ENCODE data around the gene ABCF3. TPM values are rescaled to one million over a fixed set of nuclear protein-coding genes. Genes with fewer than 3 reads are reported as not detected.

Gene ABCF3
- total and polyA plus RNA-seq, 2 of the 13 experiments (the other 11 are each of a cell fraction or from before 2014, with no cell fraction given) = 38.8 to 46.5 TPM

DNA sequence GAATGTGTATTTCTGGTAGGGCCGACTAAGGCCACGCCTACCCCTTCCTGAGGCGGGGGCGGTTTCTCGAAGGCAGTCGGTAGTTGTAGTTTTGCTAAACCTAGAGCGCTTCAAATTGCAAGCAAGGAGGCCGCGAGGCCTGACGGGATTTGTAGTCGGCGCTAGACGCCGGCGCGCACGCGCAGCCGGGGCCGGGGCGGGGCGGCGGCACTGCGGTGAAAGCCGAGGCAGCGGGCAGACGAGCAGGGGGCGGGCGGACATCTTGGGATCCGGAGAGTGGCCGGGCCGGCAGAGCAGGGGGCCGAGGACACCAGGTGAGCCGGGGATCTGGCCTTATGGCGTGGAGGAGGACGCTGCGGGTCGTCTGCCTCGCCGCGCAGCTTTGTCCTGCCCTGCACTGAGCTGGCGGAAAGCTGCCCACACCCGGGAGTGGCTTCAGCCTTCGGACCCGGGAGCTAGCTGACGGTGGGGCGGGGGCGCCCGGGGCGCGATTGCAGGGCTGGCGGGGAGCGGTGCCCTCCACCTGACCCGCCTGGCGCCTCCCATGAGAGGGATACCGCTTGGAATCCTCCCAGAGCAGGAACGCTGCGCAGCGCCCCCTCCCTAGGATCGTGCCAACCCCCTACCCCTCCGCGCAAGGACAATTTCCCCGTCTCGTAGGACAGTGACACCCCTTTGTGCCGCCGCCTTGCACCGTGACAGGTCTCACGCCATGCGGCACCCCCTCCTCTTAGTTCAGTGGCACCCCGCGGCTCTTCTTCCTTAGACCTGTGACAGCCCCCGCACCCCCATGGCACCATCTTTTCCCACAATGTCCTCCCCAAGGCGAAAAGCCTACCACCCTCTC lies 11.1 kb upstream of the ABCF3 start, which contains the start of gene AP2M1 (continued):
- TF ChIP-seq ZNF772 (CRISPR knock-in tag; IDR thresholded peaks at IDR 0.05) (no peak; the same call in none of the 2 replicates), ZNF503 (CRISPR knock-in tag; IDR thresholded peaks at IDR 0.05) (no peak; the same call in 1 of the 2 replicates), ZNF589 (CRISPR knock-in tag; conservative IDR thresholded peaks at IDR 0.05) (no peak), KAT7 (CRISPR knock-in tag; IDR thresholded peaks at IDR 0.05; ENCODE audit: borderline replicate concordance) (peak; percentile 93), NFAT5 (CRISPR knock-in tag; IDR thresholded peaks at IDR 0.05) (no peak), ATF1 (CRISPR knock-in tag; IDR thresholded peaks at IDR 0.05) (no peak), SYNCRIP (IDR thresholded peaks at IDR 0.05; ENCODE audit: insufficient read depth, low read depth, low read length) (no peak), KDM1A (CRISPR knock-in tag; IDR thresholded peaks at IDR 0.05) (no peak), ZNF547 (CRISPR knock-in tag; IDR thresholded peaks at IDR 0.05) (peak; percentile 29; the same call in 1 of the 2 replicates), ERF (CRISPR knock-in tag; IDR thresholded peaks at IDR 0.05) (0 out of 2 replicates have a peak, but pooled peaks have one; percentile 21), HMGXB4 (CRISPR knock-in tag; IDR thresholded peaks at IDR 0.05; ENCODE audit: borderline replicate concordance in 1 of 2, low read depth in 1 of 2) (peak; percentile 56 to 77; a peak in 3 of 4 replicates), TGIF2 (CRISPR knock-in tag; IDR thresholded peaks at IDR 0.05) (no peak; the same call in 1 of the 2 replicates)
- TF ChIP-seq, protein P1, sequence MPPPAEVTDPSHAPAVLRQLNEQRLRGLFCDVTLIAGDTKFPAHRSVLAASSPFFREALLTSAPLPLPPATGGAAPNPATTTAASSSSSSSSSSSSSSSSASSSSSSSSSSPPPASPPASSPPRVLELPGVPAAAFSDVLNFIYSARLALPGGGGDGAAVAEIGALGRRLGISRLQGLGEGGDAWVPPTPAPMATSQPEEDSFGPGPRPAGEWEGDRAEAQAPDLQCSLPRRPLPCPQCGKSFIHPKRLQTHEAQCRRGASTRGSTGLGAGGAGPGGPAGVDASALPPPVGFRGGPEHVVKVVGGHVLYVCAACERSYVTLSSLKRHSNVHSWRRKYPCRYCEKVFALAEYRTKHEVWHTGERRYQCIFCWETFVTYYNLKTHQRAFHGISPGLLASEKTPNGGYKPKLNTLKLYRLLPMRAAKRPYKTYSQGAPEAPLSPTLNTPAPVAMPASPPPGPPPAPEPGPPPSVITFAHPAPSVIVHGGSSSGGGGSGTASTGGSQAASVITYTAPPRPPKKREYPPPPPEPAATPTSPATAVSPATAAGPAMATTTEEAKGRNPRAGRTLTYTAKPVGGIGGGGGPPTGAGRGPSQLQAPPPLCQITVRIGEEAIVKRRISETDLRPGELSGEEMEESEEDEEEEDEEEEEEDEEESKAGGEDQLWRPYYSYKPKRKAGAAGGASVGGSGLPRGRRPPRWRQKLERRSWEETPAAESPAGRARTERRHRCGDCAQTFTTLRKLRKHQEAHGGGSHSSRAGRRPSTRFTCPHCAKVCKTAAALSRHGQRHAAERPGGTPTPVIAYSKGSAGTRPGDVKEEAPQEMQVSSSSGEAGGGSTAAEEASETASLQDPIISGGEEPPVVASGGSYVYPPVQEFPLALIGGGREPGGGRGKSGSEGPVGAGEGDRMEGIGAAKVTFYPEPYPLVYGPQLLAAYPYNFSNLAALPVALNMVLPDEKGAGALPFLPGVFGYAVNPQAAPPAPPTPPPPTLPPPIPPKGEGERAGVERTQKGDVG (CRISPR knock-in tag; IDR thresholded peaks at IDR 0.05; ENCODE audit: borderline replicate concordance) = no peak
- TF ChIP-seq, protein P2, sequence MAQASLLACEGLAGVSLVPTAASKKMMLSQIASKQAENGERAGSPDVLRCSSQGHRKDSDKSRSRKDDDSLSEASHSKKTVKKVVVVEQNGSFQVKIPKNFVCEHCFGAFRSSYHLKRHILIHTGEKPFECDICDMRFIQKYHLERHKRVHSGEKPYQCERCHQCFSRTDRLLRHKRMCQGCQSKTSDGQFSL (CRISPR knock-in tag; IDR thresholded peaks at IDR 0.05) = no peak

Measured in HepG2 (cell line).